KMS-11 (cell line): Measurements from ENCODE around the gene KLHL29.

Source experiments
- H2AFZ ChIP-seq: fragments of 200-600 bp; sonication (generic); 2 replicates; pipeline ENCODE4 v1.6.1; 2016; ENCODE audit warnings: antibody characterized with exemption, mixed run types, low read depth
- H3K27ac ChIP-seq: fragments of 200-600 bp; sonication (generic); 2 replicates; pipeline ENCODE4 v1.6.1; 2016; ENCODE audit warnings: mild to moderate bottlenecking, mixed run types
- H3K27me3 ChIP-seq: fragments of 200-600 bp; sonication (generic); 2 replicates; pipeline ENCODE4 v1.6.1; 2017; ENCODE audit warnings: mild to moderate bottlenecking, low read depth, mixed run types, moderate library complexity; ENCODE audit not compliant: insufficient read depth
- H3K36me3 ChIP-seq: fragments of 200-600 bp; sonication (generic); 2 replicates; pipeline ENCODE4 v1.6.1; 2017; ENCODE audit warnings: mild to moderate bottlenecking, mixed run types; ENCODE audit not compliant: insufficient read depth
- H3K4me1 ChIP-seq: fragments of 200-600 bp; sonication (generic); 2 replicates; pipeline ENCODE4 v1.6.1; 2016; ENCODE audit warnings: mild to moderate bottlenecking, low read depth, mixed run types; ENCODE audit not compliant: poor library complexity, severe bottlenecking
- H3K4me2 ChIP-seq: fragments of 200-600 bp; sonication (generic); 2 replicates; pipeline ENCODE4 v1.7.0; 2016; ENCODE audit warnings: mild to moderate bottlenecking, mixed run types
- H3K4me3 ChIP-seq: fragments of 200-600 bp; sonication (generic); IDR thresholded peaks from 2 replicates; pipeline ENCODE4 v1.6.1; 2017; ENCODE audit warnings: low read depth, low read length, mixed read lengths; ENCODE audit not compliant: insufficient read depth
- H3K79me2 ChIP-seq: fragments of 200-600 bp; sonication (generic); 2 replicates; pipeline ENCODE4 v1.6.1; 2016; ENCODE audit warnings: low read depth, mixed run types; ENCODE audit not compliant: insufficient read depth
- H3K9ac ChIP-seq: fragments of 200-600 bp; sonication (generic); 2 replicates; pipeline ENCODE4 v1.6.1; 2016; ENCODE audit warnings: mild to moderate bottlenecking, mixed run types
- H4K20me1 ChIP-seq: fragments of 200-600 bp; sonication (generic); 2 replicates; pipeline ENCODE4 v1.6.1; 2016; ENCODE audit warnings: mild to moderate bottlenecking, mixed run types; ENCODE audit not compliant: insufficient read depth
- TF ChIP-seq, protein P1 (sequence below): fragments of 200-600 bp; sonication (generic); conservative IDR thresholded peaks from 2 replicates; pipeline ENCODE4 v1.6.1; 2017; ENCODE audit warnings: low read depth, mild to moderate bottlenecking, antibody characterized with exemption, low read length, moderate library complexity, mixed read lengths

The KLHL29 gene

DNA sequence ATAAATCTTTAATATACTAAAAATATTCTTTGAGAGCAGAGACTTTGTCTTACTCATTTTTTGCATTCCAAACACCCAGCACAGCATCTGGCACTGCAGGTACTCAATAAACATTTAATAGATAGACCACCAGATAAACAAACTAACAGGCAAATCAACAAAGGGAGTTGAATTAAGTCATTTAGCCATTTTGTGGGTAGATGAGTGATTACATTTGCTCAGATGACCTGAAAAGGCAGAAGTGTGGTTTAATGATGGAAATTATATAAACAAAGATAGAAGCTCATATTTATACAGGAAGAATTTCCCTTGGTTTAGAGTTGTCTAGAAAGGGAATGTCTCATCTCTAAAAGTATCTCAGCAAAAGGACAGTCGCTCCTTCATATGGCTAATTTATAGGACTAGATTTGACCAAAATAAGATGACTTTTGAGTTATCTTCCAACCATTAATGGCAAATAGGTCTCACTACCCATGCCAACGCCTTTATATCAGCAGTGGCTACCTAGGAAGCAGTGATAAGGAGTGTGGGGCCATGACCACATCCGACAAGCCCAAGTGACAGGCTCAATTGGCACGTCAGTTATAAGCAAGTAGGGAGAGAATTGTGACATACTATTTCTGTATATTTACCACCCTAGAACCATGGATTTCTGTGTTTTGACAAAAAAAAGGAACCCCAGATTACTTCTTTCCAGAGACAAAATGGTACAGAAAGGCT lies 368.5 kb downstream of the KLHL29 start:
- Histone ChIP-seq H3K9ac (no peak overlapping the region), H3K79me2 (no peaks in the 10 kb centered on the region), H3K4me1 (no peaks in the 10 kb centered on the region), H3K27me3 (no peaks in the 10 kb centered on the region), H4K20me1 (no peaks in the 10 kb centered on the region), H3K4me3 (no peak overlapping the region), H3K4me2 (no peak overlapping the region), H3K36me3 (no peaks in the 10 kb centered on the region), H2AFZ (no peak overlapping the region), H3K27ac (no peak overlapping the region)
- TF ChIP-seq, protein P1, sequence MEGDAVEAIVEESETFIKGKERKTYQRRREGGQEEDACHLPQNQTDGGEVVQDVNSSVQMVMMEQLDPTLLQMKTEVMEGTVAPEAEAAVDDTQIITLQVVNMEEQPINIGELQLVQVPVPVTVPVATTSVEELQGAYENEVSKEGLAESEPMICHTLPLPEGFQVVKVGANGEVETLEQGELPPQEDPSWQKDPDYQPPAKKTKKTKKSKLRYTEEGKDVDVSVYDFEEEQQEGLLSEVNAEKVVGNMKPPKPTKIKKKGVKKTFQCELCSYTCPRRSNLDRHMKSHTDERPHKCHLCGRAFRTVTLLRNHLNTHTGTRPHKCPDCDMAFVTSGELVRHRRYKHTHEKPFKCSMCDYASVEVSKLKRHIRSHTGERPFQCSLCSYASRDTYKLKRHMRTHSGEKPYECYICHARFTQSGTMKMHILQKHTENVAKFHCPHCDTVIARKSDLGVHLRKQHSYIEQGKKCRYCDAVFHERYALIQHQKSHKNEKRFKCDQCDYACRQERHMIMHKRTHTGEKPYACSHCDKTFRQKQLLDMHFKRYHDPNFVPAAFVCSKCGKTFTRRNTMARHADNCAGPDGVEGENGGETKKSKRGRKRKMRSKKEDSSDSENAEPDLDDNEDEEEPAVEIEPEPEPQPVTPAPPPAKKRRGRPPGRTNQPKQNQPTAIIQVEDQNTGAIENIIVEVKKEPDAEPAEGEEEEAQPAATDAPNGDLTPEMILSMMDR: no peak

DNA sequence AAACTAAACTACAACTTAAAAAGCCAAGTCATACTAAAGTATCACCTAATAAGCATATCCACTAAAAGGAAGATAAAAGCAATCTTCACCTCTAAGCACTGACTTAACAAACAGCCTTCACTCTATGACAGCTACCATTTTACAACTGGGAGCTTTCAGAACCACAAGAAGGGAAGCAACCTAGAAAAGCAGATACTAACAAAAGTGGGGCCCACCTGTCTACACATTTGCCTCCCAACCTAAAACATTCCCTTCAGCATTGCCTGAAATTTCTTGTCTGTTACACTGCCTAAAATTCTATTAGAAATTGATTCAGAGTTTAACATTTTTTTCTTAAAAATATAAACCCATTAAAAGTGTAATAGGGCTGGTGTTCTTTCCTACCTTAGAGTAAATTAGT lies 370.0 kb downstream of the KLHL29 start:
- no peaks in the 10 kb centered on the region for H4K20me1 ChIP-seq
- no peak overlapping the region for H3K4me2 ChIP-seq
- no peak overlapping the region for H3K4me3 ChIP-seq
- H3K9ac ChIP-seq: no peak overlapping the region
- no peaks in the 10 kb centered on the region for H3K79me2 ChIP-seq
- H2AFZ ChIP-seq: no peak overlapping the region
- H3K27me3 ChIP-seq: no peaks in the 10 kb centered on the region
- no peak overlapping the region for H3K27ac ChIP-seq
- H3K4me1 ChIP-seq: no peaks in the 10 kb centered on the region
- TF ChIP-seq, protein P1: no peak
- no peaks in the 10 kb centered on the region for H3K36me3 ChIP-seq

DNA sequence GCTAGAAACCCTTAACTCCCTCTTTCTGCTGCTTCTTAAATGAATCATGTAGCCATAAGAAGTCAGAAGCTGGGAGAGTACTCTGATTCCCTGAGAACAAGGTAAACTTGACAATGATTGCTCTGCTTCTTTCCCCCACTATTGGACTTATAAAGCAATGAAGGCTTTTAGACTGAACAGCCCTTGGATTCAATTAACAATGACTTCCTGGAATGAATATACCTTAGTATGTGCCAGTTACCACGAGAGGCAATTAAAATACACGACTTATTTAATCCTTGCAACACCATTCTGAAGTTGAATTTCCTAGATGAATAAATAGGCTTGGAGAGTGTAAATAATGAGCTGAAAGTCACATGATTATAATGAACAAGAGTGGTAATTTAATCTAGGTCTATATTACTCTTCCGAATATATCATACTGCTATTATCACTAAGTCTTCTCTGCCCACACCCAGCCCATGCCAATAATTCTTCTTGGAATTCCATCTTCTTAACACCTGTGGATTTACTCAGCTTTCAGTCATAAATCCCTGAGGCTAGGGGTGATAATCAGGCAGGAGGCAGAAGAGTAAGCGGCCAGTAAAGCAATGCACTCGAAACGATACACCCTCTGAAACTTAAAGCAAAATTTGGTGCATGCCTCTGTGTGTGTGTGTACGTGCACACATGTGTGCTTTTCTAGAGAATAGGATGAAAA lies 371.8 kb downstream of the KLHL29 start:
- no peak overlapping the region for H3K9ac ChIP-seq
- H2AFZ ChIP-seq: no peak overlapping the region
- no peaks in the 10 kb centered on the region for H3K27me3 ChIP-seq
- no peaks in the 10 kb centered on the region for H3K79me2 ChIP-seq
- H3K27ac ChIP-seq: no peak overlapping the region
- TF ChIP-seq, protein P1: no peak
- H3K36me3 ChIP-seq: no peaks in the 10 kb centered on the region
- no peaks in the 10 kb centered on the region for H3K4me1 ChIP-seq
- no peak overlapping the region for H3K4me3 ChIP-seq
- no peaks in the 10 kb centered on the region for H4K20me1 ChIP-seq
- H3K4me2 ChIP-seq: no peak overlapping the region

DNA sequence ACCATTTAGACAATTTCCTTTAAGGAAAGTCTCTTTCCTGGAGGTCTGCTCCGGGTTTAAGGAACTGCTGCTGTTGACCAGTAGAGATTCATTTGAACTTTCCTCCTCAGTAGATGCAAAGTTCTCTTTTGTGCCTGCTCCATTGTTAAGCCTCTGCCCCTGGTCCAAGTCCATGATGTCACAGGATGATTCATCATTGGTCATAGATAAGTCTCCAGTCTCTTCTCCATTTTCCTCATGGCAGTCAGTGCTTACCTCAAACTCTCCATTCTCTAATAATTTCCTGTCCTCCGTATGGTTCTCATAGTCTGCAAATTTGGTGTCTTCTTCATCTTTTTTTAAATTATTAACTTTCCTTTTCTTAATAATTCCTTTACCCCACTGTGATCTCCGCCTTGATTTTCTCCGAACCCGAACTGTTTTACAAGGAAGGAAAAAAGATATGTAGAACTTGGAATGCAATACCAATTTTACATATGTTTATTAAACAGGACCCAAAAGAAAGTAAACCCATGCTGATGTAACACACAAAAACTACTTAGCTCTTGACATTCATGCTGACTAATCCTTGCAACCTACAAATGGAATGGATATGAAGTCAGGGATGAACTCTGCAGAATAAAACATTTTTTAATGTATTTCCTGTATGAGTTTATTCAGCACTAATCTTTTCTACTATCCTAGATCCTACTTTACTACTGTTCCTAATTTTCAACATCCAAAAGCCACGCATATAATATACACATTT lies 372.9 kb downstream of the KLHL29 start:
- H2AFZ ChIP-seq: no peak overlapping the region
- H3K4me3 ChIP-seq: no peak overlapping the region
- H3K4me1 ChIP-seq: no peaks in the 10 kb centered on the region
- H3K36me3 ChIP-seq: no peaks in the 10 kb centered on the region
- TF ChIP-seq, protein P1: no peak
- no peaks in the 10 kb centered on the region for H4K20me1 ChIP-seq
- no peak overlapping the region for H3K27ac ChIP-seq
- no peak overlapping the region for H3K4me2 ChIP-seq
- H3K9ac ChIP-seq: no peak overlapping the region
- no peaks in the 10 kb centered on the region for H3K79me2 ChIP-seq
- H3K27me3 ChIP-seq: no peaks in the 10 kb centered on the region
